ENCODE results near the gene CAPN10. TPM values are rescaled to one million over a fixed set of nuclear protein-coding genes. Genes with fewer than 3 reads are reported as not detected.
A peak's percentile ranks its signal among the peaks of the same experiment; 100 is the strongest.

The CAPN10 gene
- polyA plus RNA-seq, 3 donors = 7.3 to 57.0 (median 7.4) TPM

GRCh38 chr2:240581811-240582210 is 4.7 kb upstream of the CAPN10 start:
- DNase-seq = no peak
- H4K20me1 ChIP-seq (ENCODE audit: insufficient read depth, low read length) = peaks cover 49% of the 10 kb centered on the region
- H3K4me3 Mint-ChIP-seq = no peak overlapping the region
- H3K27ac ChIP-seq (ENCODE audit: low read depth in 1 of 2, low read length in 2 of 2) = no peak overlapping the region
- H3K4me3 ChIP-seq (replicated peaks in 1 of 3; ENCODE audit: low read depth in 2 of 3, low read length in 3 of 3) = no peak overlapping the region
- peaks cover 54 to 68% of the 10 kb centered on the region in 2 donors for H3K4me1 ChIP-seq (ENCODE audit: control insufficient read depth in 1 of 2, insufficient read depth in 2 of 2, low read length in 2 of 2)
- WGBS (ENCODE audit: insufficient coverage) = 97% methylated on average over 3 of the region's 5 CpGs
- intact Hi-C loops (cut with micrococcal nuclease) = loop anchor here (2.0 to 10.0 kb wide), 3 partner anchors 43 to 557 kb away; partner anchors contain the start of genes GPR35 (in 1 of the 2) and NDUFA10 (in 1 of the 2)
- H3K79me2 ChIP-seq (ENCODE audit: insufficient read depth, low read length) = peaks cover 76% of the 10 kb centered on the region
- no peaks in the 10 kb centered on the region for H3K9me3 ChIP-seq (replicated peaks in 1 of 2; ENCODE audit: control insufficient read depth in 1 of 2, insufficient read depth in 1 of 2, low read length in 2 of 2)
- H3K27me3 ChIP-seq (ENCODE audit: control insufficient read depth in 2 of 2, insufficient read depth in 2 of 2, low read length in 2 of 2) = no peaks in the 10 kb centered on the region
- no peak overlapping the region for H3K9ac ChIP-seq (ENCODE audit: insufficient read depth, low read length, poor library complexity, severe bottlenecking)
- no peak for TF ChIP-seq CTCF (IDR thresholded peaks at IDR 0.05)
- H3K36me3 ChIP-seq (replicated peaks in 1 of 2; ENCODE audit: control insufficient read depth in 1 of 2, insufficient read depth in 2 of 2, low read length in 2 of 2) = peaks cover 19 to 28% of the 10 kb centered on the region in 2 donors
- peak overlapping the region in 5 of 7 donors; percentile 4 to 70 (median 55) for H3K27ac Mint-ChIP-seq
- H3K4me2 ChIP-seq (replicated peaks; ENCODE audit: extremely low read depth, low read length, poor library complexity, severe bottlenecking) = no peak overlapping the region
- no peak overlapping the region for H2AFZ ChIP-seq (ENCODE audit: insufficient read depth, low read depth, low read length, poor library complexity, severe bottlenecking)
- peaks cover 0 to 3% (median 0%) of the 10 kb centered on the region in 7 donors for H3K9me3 Mint-ChIP-seq
- peaks cover 0 to 3% (median 2%) of the 10 kb centered on the region in 3 donors for H3K27me3 Mint-ChIP-seq (ENCODE audit: low read depth in 3 of 3)
- peaks cover 68% of the 10 kb centered on the region for H3K4me1 Mint-ChIP-seq
- peaks cover 37 to 38% of the 10 kb centered on the region in 2 donors for H3K36me3 Mint-ChIP-seq

GRCh38 chr2:240582781-240583180 is 3.8 kb upstream of the CAPN10 start:
- Histone ChIP-seq H3K79me2 (ENCODE audit: insufficient read depth, low read length) (peaks cover 76% of the 10 kb centered on the region), H3K4me1 (ENCODE audit: control insufficient read depth in 1 of 2, insufficient read depth in 2 of 2, low read length in 2 of 2) (peaks cover 60 to 72% of the 10 kb centered on the region in 2 donors), H3K4me3 (replicated peaks in 1 of 3; ENCODE audit: low read depth in 2 of 3, low read length in 3 of 3) (no peak overlapping the region), H3K36me3 (replicated peaks in 1 of 2; ENCODE audit: control insufficient read depth in 1 of 2, insufficient read depth in 2 of 2, low read length in 2 of 2) (peaks cover 9 to 18% of the 10 kb centered on the region in 2 donors), H3K4me2 (replicated peaks; ENCODE audit: extremely low read depth, low read length, poor library complexity, severe bottlenecking) (no peak overlapping the region), H4K20me1 (ENCODE audit: insufficient read depth, low read length) (peaks cover 45% of the 10 kb centered on the region), H3K27me3 (ENCODE audit: control insufficient read depth in 2 of 2, insufficient read depth in 2 of 2, low read length in 2 of 2) (no peaks in the 10 kb centered on the region), H3K27ac (ENCODE audit: low read depth in 1 of 2, low read length in 2 of 2) (peak overlapping the region in 1 of 2 donors; percentile 22), H3K9ac (ENCODE audit: insufficient read depth, low read length, poor library complexity, severe bottlenecking) (no peak overlapping the region), H2AFZ (ENCODE audit: insufficient read depth, low read depth, low read length, poor library complexity, severe bottlenecking) (no peak overlapping the region), H3K9me3 (replicated peaks in 1 of 2; ENCODE audit: control insufficient read depth in 1 of 2, insufficient read depth in 1 of 2, low read length in 2 of 2) (no peaks in the 10 kb centered on the region)
- peaks cover 76% of the 10 kb centered on the region for H3K4me1 Mint-ChIP-seq
- peak overlapping the region in 5 of 7 donors; percentile 50 to 83 (median 55) for H3K27ac Mint-ChIP-seq
- H3K27me3 Mint-ChIP-seq (ENCODE audit: low read depth in 3 of 3) = peaks cover 1 to 3% (median 2%) of the 10 kb centered on the region in 3 donors
- H3K4me3 Mint-ChIP-seq = no peak overlapping the region
- H3K36me3 Mint-ChIP-seq = peaks cover 30 to 32% of the 10 kb centered on the region in 2 donors
- no peak for TF ChIP-seq CTCF (IDR thresholded peaks at IDR 0.05)
- intact Hi-C loops (cut with micrococcal nuclease) = loop anchor here (10.0 kb wide), 2 partner anchors 68 to 558 kb away; partner anchors contain the start of gene NDUFA10 (in 1 of the 2)
- DNase-seq = no peak
- WGBS (ENCODE audit: insufficient coverage) = 100% methylated on average over 1 of the region's 3 CpGs
- peaks cover 0 to 3% (median 0%) of the 10 kb centered on the region in 7 donors for H3K9me3 Mint-ChIP-seq
